GM23338 (cell line): Measurements from ENCODE around the gene CDC42BPB. TPM values are rescaled to one million over a fixed set of nuclear protein-coding genes. Genes with fewer than 3 reads are reported as not detected.

Experiments
- ATAC-seq: fragments of 200-7000 bp; cut with Tn5 transposase; 3 replicates; pipeline ENCODE4 v1.9.1; 2020
- DNase-seq: peaks from one replicate; pipeline ENCODE4 v3.0.0-alpha.2; 2015; ENCODE audit warnings: low spot score
- H2AFZ ChIP-seq: fragments of 200-600 bp; sonication (generic); 2 replicates; pipeline ENCODE4 v1.8.0; 2016; ENCODE audit warnings: antibody characterized with exemption, mild to moderate bottlenecking, moderate library complexity
- H3F3A ChIP-seq: fragments of 200-600 bp; sonication (generic); replicated peaks from 2 replicates; pipeline ENCODE4 v1.8.0; 2017; ENCODE audit warnings: antibody characterized with exemption, mixed run types, low read depth
- H3K27ac ChIP-seq: fragments of 200-600 bp; sonication (generic); 2 replicates; pipeline ENCODE4 v1.6.1; 2016; ENCODE audit warnings: low read depth
- H3K27me3 ChIP-seq: fragments of 200-600 bp; sonication (generic); 2 replicates; pipeline ENCODE4 v1.8.0; 2016; ENCODE audit warnings: mild to moderate bottlenecking, mixed run types, moderate library complexity; ENCODE audit not compliant: insufficient read depth
- H3K36me3 ChIP-seq: fragments of 200-600 bp; sonication (generic); 2 replicates; pipeline ENCODE4 v1.8.0; 2016; ENCODE audit warnings: mild to moderate bottlenecking; ENCODE audit not compliant: insufficient read depth
- H3K4me1 ChIP-seq: fragments of 200-600 bp; sonication (generic); 2 replicates; pipeline ENCODE4 v1.8.0; 2016; ENCODE audit warnings: mild to moderate bottlenecking, moderate library complexity; ENCODE audit not compliant: insufficient read depth
- H3K4me2 ChIP-seq: fragments of 200-600 bp; sonication (generic); 2 replicates; pipeline ENCODE4 v1.7.1; 2017; ENCODE audit warnings: mixed run types
- H3K4me3 ChIP-seq: fragments of 200-600 bp; sonication (generic); 2 replicates; pipeline ENCODE4 v1.6.1; 2016; ENCODE audit warnings: mixed run types
- H3K79me2 ChIP-seq: fragments of 200-600 bp; sonication (generic); replicated peaks from 2 replicates; pipeline ENCODE4 v1.8.0; 2017; ENCODE audit warnings: mild to moderate bottlenecking; ENCODE audit not compliant: insufficient read depth
- H3K9me2 ChIP-seq: fragments of 200-600 bp; sonication (generic); 2 replicates; pipeline ENCODE4 v1.8.0; 2017; ENCODE audit not compliant: insufficient read depth
- H4K20me1 ChIP-seq: fragments of 200-600 bp; sonication (generic); replicated peaks from 2 replicates; pipeline ENCODE4 v1.8.0; 2017; ENCODE audit warnings: mild to moderate bottlenecking; ENCODE audit not compliant: insufficient read depth
- H3K27ac Mint-ChIP-seq: 2 replicates; pipeline ENCODE4 v1.8.0; 2020; ENCODE audit warnings: inconsistent platforms, mild to moderate bottlenecking, moderate library complexity, mixed read lengths
- H3K27me3 Mint-ChIP-seq: 3 replicates; pipeline ENCODE4 v1.8.0; 2022; ENCODE audit warnings: low read depth, mild to moderate bottlenecking, moderate library complexity, mixed read lengths, inconsistent platforms; ENCODE audit not compliant: insufficient read depth, poor library complexity
- H3K36me3 Mint-ChIP-seq: 3 replicates; pipeline ENCODE4 v1.8.0; 2021; ENCODE audit warnings: low read depth, mild to moderate bottlenecking, inconsistent platforms, moderate library complexity, mixed read lengths
- H3K4me1 Mint-ChIP-seq: 3 replicates; pipeline ENCODE4 v1.8.0; 2020; ENCODE audit warnings: mild to moderate bottlenecking, inconsistent platforms, mixed read lengths
- H3K4me3 Mint-ChIP-seq: 3 replicates; pipeline ENCODE4 v1.8.0; 2021; ENCODE audit warnings: moderate library complexity, mild to moderate bottlenecking, inconsistent platforms, mixed read lengths
- H3K9me3 Mint-ChIP-seq: 3 replicates; pipeline ENCODE4 v1.8.0; 2020; ENCODE audit warnings: moderate library complexity, mild to moderate bottlenecking, inconsistent platforms, mixed read lengths
- CREB1 ChIP-seq: fragments of 250-450 bp; sonication (Bioruptor Pico); IDR thresholded peaks from 2 replicates; pipeline ENCODE4 v1.5.0; 2020; ENCODE audit warnings: low read depth, mild to moderate bottlenecking, moderate library complexity
- CTCF ChIP-seq, 2 experiments: fragments of 200-600 bp in 1 of 2; sonication (generic) in 1 of 2; conservative IDR thresholded peaks; 2 replicates each; pipeline versions ENCODE4 v1.5.1 to v1.6.1; 2016 to 2017; ENCODE audit warnings: antibody characterized with exemption in 2 of 2, low read depth in 2 of 2, mild to moderate bottlenecking in 2 of 2, moderate library complexity in 1 of 2
- ETS1 ChIP-seq: IDR thresholded peaks from 2 replicates; pipeline ENCODE4 v1.6.1; 2016; ENCODE audit warnings: antibody characterized with exemption
- EZH2 ChIP-seq: fragments of 200-600 bp; sonication (generic); IDR thresholded peaks from one replicate; pipeline ENCODE4 v1.8.0; 2017; ENCODE audit warnings: antibody characterized with exemption, mild to moderate bottlenecking, low read depth; ENCODE audit not compliant: unreplicated experiment
- EZH2phosphoT487 ChIP-seq: fragments of 200-600 bp; sonication (generic); IDR thresholded peaks from one replicate; pipeline ENCODE4 v1.8.1; 2018; ENCODE audit warnings: antibody characterized with exemption; ENCODE audit not compliant: unreplicated experiment
- POLR2AphosphoS5 ChIP-seq: IDR thresholded peaks from 2 replicates; pipeline ENCODE4 v1.6.1; 2016; ENCODE audit warnings: antibody characterized with exemption, low read depth
- REST ChIP-seq: IDR thresholded peaks from one replicate; pipeline ENCODE4 v1.6.1; 2018; ENCODE audit warnings: antibody characterized with exemption; ENCODE audit not compliant: unreplicated experiment
- STAT1 ChIP-seq: IDR thresholded peaks from one replicate; pipeline ENCODE4 v1.6.1; 2016; ENCODE audit warnings: antibody characterized with exemption; ENCODE audit not compliant: unreplicated experiment
- ZNF331 ChIP-seq: fragments of 250-450 bp; sonication (Bioruptor Pico); IDR thresholded peaks from 2 replicates; pipeline ENCODE4 v1.5.0; 2020; ENCODE audit warnings: low read depth, mild to moderate bottlenecking, moderate library complexity
- polyA plus RNA-seq: library from polyadenylated mRNA; unstranded; fragments of >200 nt; fragmentation: Nextera tagmentation; extraction: Ambion mirVana; gene quantifications from 2 replicates; pipeline ENCODE4 v1.2.1, GENCODE V29; 2016
- total RNA-seq: library from RNA; depleted of rRNA; stranded (reverse); fragments of >200 nt; shearing (Covaris generic); gene quantifications from 2 replicates; pipeline ENCODE4 v1.2.3, GENCODE V29; 2014

Gene CDC42BPB
- total and polyA plus RNA-seq, 2 experiments from 2014 or later, result 12.3 to 127 TPM

GRCh38 chr14:103003351-103003615 lies 54.1 kb downstream of the CDC42BPB start:
- Histone ChIP-seq H3K4me2 (no peak overlapping the region), H3K4me3 (no peak overlapping the region), H2AFZ (no peak overlapping the region), H3K27me3 (no peaks in the 10 kb centered on the region), H3K9me2 (no peaks in the 10 kb centered on the region), H3K27ac (peak overlapping the region; percentile 45; the same call in 1 of the 2 replicates), H3K79me2 (0 out of 2 replicates have a peak, but pooled peaks cover 9% of the 10 kb centered on the region), H3K36me3 (no peaks in the 10 kb centered on the region; the same call in 1 of the 2 replicates), H4K20me1 (peaks cover 5% of the 10 kb centered on the region), H3K4me1 (no peaks in the 10 kb centered on the region), H3F3A (no peaks in the 10 kb centered on the region)
- ATAC-seq, result no peak
- DNase-seq, result no peak
- H3K36me3 Mint-ChIP-seq, result peaks cover 40% of the 10 kb centered on the region
- TF ChIP-seq ETS1 (no peak), POLR2AphosphoS5 (no peak), STAT1 (no peak), REST (no peak), EZH2 (no peak), EZH2phosphoT487 (no peak), CTCF (conservative IDR thresholded peaks at IDR 0.05; ENCODE audit: low read depth in 2 of 2) (no peak), ZNF331 (CRISPR knock-in tag) (no peak), CREB1 (CRISPR knock-in tag) (no peak)
- H3K4me3 Mint-ChIP-seq, result no peak overlapping the region
- H3K4me1 Mint-ChIP-seq, result peaks cover 2% of the 10 kb centered on the region; the same call in 1 of the 3 replicates
- H3K27ac Mint-ChIP-seq, result no peak overlapping the region
- peaks cover 6% of the 10 kb centered on the region for H3K27me3 Mint-ChIP-seq
- H3K9me3 Mint-ChIP-seq, result no peaks in the 10 kb centered on the region
